ENCODE measurements around the gene ZNF320. TPM values are rescaled to one million over a fixed set of nuclear protein-coding genes. Genes with fewer than 3 reads are reported as not detected.
"Not testable (repeated sequence)": the region's sequence is repeated elsewhere in the genome, so short reads cannot be mapped to it uniquely, and the experiment has no call there.

Gene ZNF320
- 3.8 and 5.8 TPM in 2 replicates for total RNA-seq (2014; rRNA removed; shearing (Covaris generic))

- peak; percentile 82 for DNase-seq (ENCODE audit: low spot score)
Measured at GRCh38 chr19:52897138-52897935, at the start of gene ZNF320. Gene ZNF320, minus strand, starts transcription at chr19:52897635. Its CDS starts 7,380 bp downstream, at chr19:52890255.

GRCh38 chr19:52946322-52947310 lies 49.2 kb upstream of the ZNF320 start:
- no peak for DNase-seq (ENCODE audit: low spot score)

GRCh38 chr19:52945652-52946321 lies 48.4 kb upstream of the ZNF320 start:
- DNase-seq (ENCODE audit: low spot score) = no peak

- DNase-seq (ENCODE audit: low spot score) = not testable (repeated sequence)
Measured at GRCh38 chr19:52944703-52945493, 47.5 kb upstream of the ZNF320 start.

- no peak for DNase-seq (ENCODE audit: low spot score)
Measured at GRCh38 chr19:52943884-52944643, 46.6 kb upstream of the ZNF320 start.

GRCh38 chr19:52943134-52943883 lies 45.9 kb upstream of the ZNF320 start:
- DNase-seq (ENCODE audit: low spot score) = no peak

- peak; percentile 83 for DNase-seq (ENCODE audit: low spot score)
Measured at GRCh38 chr19:52942386-52943133, 45.1 kb upstream of the ZNF320 start.

- peak; percentile 48 for DNase-seq (ENCODE audit: low spot score)
Measured at GRCh38 chr19:52941941-52942385, 44.5 kb upstream of the ZNF320 start.

GRCh38 chr19:52941523-52941922 lies 44.1 kb upstream of the ZNF320 start:
- DNase-seq (ENCODE audit: low spot score) = not testable (repeated sequence)

- not testable (repeated sequence) for DNase-seq (ENCODE audit: low spot score)
Measured at GRCh38 chr19:52940905-52941304, 43.5 kb upstream of the ZNF320 start.

- no peak for DNase-seq (ENCODE audit: low spot score)
Measured at GRCh38 chr19:52938761-52939160, 41.3 kb upstream of the ZNF320 start.

GRCh38 chr19:52936954-52937325 lies 39.5 kb upstream of the ZNF320 start:
- DNase-seq (ENCODE audit: low spot score) = no peak

- peak; percentile 73 for DNase-seq (ENCODE audit: low spot score)
Measured at GRCh38 chr19:52936151-52936953, 38.9 kb upstream of the ZNF320 start.

- DNase-seq (ENCODE audit: low spot score) = peak; percentile 96
Measured at GRCh38 chr19:52935434-52935833, 38.0 kb upstream of the ZNF320 start.

- not testable (repeated sequence) for DNase-seq (ENCODE audit: low spot score)
Measured at GRCh38 chr19:52924641-52925040, 27.2 kb upstream of the ZNF320 start.

- peak; percentile 13 for DNase-seq (ENCODE audit: low spot score)
Measured at GRCh38 chr19:52923778-52924593, 26.6 kb upstream of the ZNF320 start.

Data from A172 (cell line).